Activated T-helper 2 cell treated with anti-CD3 and anti-CD28 coated beads, Interferon-gamma antibody, Interleukin-2, Interleukin-4, amounts not matched to agents 10 μg/mL and 5 μg/mL and 100 μg/mL, durations not matched to agents 14 hours and 24 hours and 36 hours (primary cell): ENCODE results near the gene KCNMB1. TPM values are rescaled to one million over a fixed set of nuclear protein-coding genes. Genes with fewer than 3 reads are reported as not detected.

Experiments
- DNase-seq: peaks from one replicate; pipeline ENCODE4 v3.0.0; 2021; ENCODE audit warnings: low spot score
- H3K27ac Mint-ChIP-seq: one replicate; pipeline ENCODE4 v1.8.0; 2021; ENCODE audit warnings: mixed read lengths
- H3K27me3 Mint-ChIP-seq: one replicate; pipeline ENCODE4 v1.8.0; 2021; ENCODE audit warnings: low read depth, mixed read lengths
- H3K36me3 Mint-ChIP-seq: one replicate; pipeline ENCODE4 v1.8.0; 2021; ENCODE audit warnings: low read depth, mixed read lengths
- H3K4me1 Mint-ChIP-seq: one replicate; pipeline ENCODE4 v1.8.0; 2021; ENCODE audit warnings: low read depth, mixed read lengths
- H3K4me3 Mint-ChIP-seq: one replicate; pipeline ENCODE4 v1.8.0; 2021; ENCODE audit warnings: low read depth, mild to moderate bottlenecking, moderate library complexity, mixed read lengths
- H3K9me3 Mint-ChIP-seq: one replicate; pipeline ENCODE4 v1.8.0; 2021; ENCODE audit warnings: mixed read lengths
- intact Hi-C: fragments of 100-400 bp; cut with micrococcal nuclease; formaldehyde crosslinking; loops from one replicate; pipeline ENCODE4 v1.15.1; 2023
- total RNA-seq: library from RNA; stranded (reverse); gene quantifications from 2 replicates; pipeline ENCODE4 v1.2.3, GENCODE V29; 2022

The KCNMB1 gene
- total RNA-seq, 1 donor from 2014 or later = not detected

- H3K9me3 Mint-ChIP-seq = no peaks in the 10 kb centered on the region
- DNase-seq = no peak
- intact Hi-C loops = no loop called here
- no peak overlapping the region for H3K4me3 Mint-ChIP-seq
- no peaks in the 10 kb centered on the region for H3K36me3 Mint-ChIP-seq
- H3K4me1 Mint-ChIP-seq = no peaks in the 10 kb centered on the region
- no peak overlapping the region for H3K27ac Mint-ChIP-seq
- peaks cover 4% of the 10 kb centered on the region for H3K27me3 Mint-ChIP-seq
Measured at GRCh38 chr5:170363671-170364070, 25.5 kb downstream of the KCNMB1 start.

- no peaks in the 10 kb centered on the region for H3K36me3 Mint-ChIP-seq
- intact Hi-C loops = no loop called here
- H3K27ac Mint-ChIP-seq = no peak overlapping the region
- H3K4me1 Mint-ChIP-seq = no peaks in the 10 kb centered on the region
- H3K4me3 Mint-ChIP-seq = no peak overlapping the region
- no peaks in the 10 kb centered on the region for H3K9me3 Mint-ChIP-seq
- H3K27me3 Mint-ChIP-seq = peaks cover 2% of the 10 kb centered on the region
- DNase-seq = no peak
Measured at GRCh38 chr5:170362656-170363055, 26.5 kb downstream of the KCNMB1 start.

- H3K4me1 Mint-ChIP-seq = no peaks in the 10 kb centered on the region
- DNase-seq = no peak
- no peak overlapping the region for H3K4me3 Mint-ChIP-seq
- H3K27ac Mint-ChIP-seq = no peak overlapping the region
- intact Hi-C loops = no loop called here
- peaks cover 2% of the 10 kb centered on the region for H3K27me3 Mint-ChIP-seq
- H3K9me3 Mint-ChIP-seq = no peaks in the 10 kb centered on the region
- no peaks in the 10 kb centered on the region for H3K36me3 Mint-ChIP-seq
Measured at GRCh38 chr5:170362102-170362501, 27.1 kb downstream of the KCNMB1 start.

GRCh38 chr5:170361616-170362015 is 27.6 kb downstream of the KCNMB1 start:
- Mint-ChIP-seq H3K36me3 (no peaks in the 10 kb centered on the region), H3K4me1 (no peaks in the 10 kb centered on the region), H3K4me3 (no peak overlapping the region), H3K27me3 (peaks cover 2% of the 10 kb centered on the region), H3K9me3 (no peaks in the 10 kb centered on the region), H3K27ac (no peak overlapping the region)
- DNase-seq = no peak
- intact Hi-C loops = no loop called here

- no peak for DNase-seq
- Mint-ChIP-seq H3K36me3 (no peaks in the 10 kb centered on the region), H3K4me3 (no peak overlapping the region), H3K27me3 (peaks cover 2% of the 10 kb centered on the region), H3K9me3 (no peaks in the 10 kb centered on the region), H3K27ac (no peak overlapping the region), H3K4me1 (no peaks in the 10 kb centered on the region)
- intact Hi-C loops = no loop called here
Measured at GRCh38 chr5:170361116-170361515, 28.1 kb downstream of the KCNMB1 start.

- Mint-ChIP-seq H3K27ac (no peak overlapping the region), H3K36me3 (no peaks in the 10 kb centered on the region), H3K27me3 (peaks cover 2% of the 10 kb centered on the region), H3K4me1 (no peaks in the 10 kb centered on the region), H3K4me3 (no peak overlapping the region), H3K9me3 (no peaks in the 10 kb centered on the region)
- intact Hi-C loops = no loop called here
- DNase-seq = no peak
Measured at GRCh38 chr5:170360709-170361108, 28.5 kb downstream of the KCNMB1 start.

- no peak overlapping the region for H3K4me3 Mint-ChIP-seq
- no peaks in the 10 kb centered on the region for H3K9me3 Mint-ChIP-seq
- peaks cover 3% of the 10 kb centered on the region for H3K4me1 Mint-ChIP-seq
- no peak for DNase-seq
- H3K36me3 Mint-ChIP-seq = no peaks in the 10 kb centered on the region
- peaks cover 19% of the 10 kb centered on the region for H3K27me3 Mint-ChIP-seq
- no peak overlapping the region for H3K27ac Mint-ChIP-seq
- intact Hi-C loops = no loop called here
Measured at GRCh38 chr5:170357955-170358444, 31.2 kb downstream of the KCNMB1 start.

GRCh38 chr5:170355601-170356098 is 33.5 kb downstream of the KCNMB1 start:
- no peak for DNase-seq
- Mint-ChIP-seq H3K9me3 (no peaks in the 10 kb centered on the region), H3K27ac (no peak overlapping the region), H3K4me3 (no peak overlapping the region), H3K4me1 (peaks cover 4% of the 10 kb centered on the region), H3K27me3 (peaks cover 35% of the 10 kb centered on the region), H3K36me3 (no peaks in the 10 kb centered on the region)
- intact Hi-C loops = no loop called here

- H3K9me3 Mint-ChIP-seq = no peaks in the 10 kb centered on the region
- H3K27me3 Mint-ChIP-seq = peaks cover 36% of the 10 kb centered on the region
- H3K4me1 Mint-ChIP-seq = peaks cover 4% of the 10 kb centered on the region
- intact Hi-C loops = no loop called here
- no peak overlapping the region for H3K27ac Mint-ChIP-seq
- H3K4me3 Mint-ChIP-seq = no peak overlapping the region
- DNase-seq = no peak
- H3K36me3 Mint-ChIP-seq = no peaks in the 10 kb centered on the region
Measured at GRCh38 chr5:170353961-170354360, 35.2 kb downstream of the KCNMB1 start.

GRCh38 chr5:170353011-170353761 is 36.0 kb downstream of the KCNMB1 start:
- Mint-ChIP-seq H3K9me3 (no peaks in the 10 kb centered on the region), H3K27me3 (peaks cover 44% of the 10 kb centered on the region), H3K4me3 (no peak overlapping the region)

GRCh38 chr5:170348137-170348633 is 41.0 kb downstream of the KCNMB1 start:
- H3K9me3 Mint-ChIP-seq = no peaks in the 10 kb centered on the region
- no peak for DNase-seq
- H3K27ac Mint-ChIP-seq = no peak overlapping the region
- peaks cover 48% of the 10 kb centered on the region for H3K27me3 Mint-ChIP-seq
- no peak overlapping the region for H3K4me3 Mint-ChIP-seq
- intact Hi-C loops = no loop called here
- peaks cover 5% of the 10 kb centered on the region for H3K4me1 Mint-ChIP-seq
- no peaks in the 10 kb centered on the region for H3K36me3 Mint-ChIP-seq

More at GRCh38 chr5:170353011-170353761, 36.0 kb downstream of the KCNMB1 start:
- intact Hi-C loops = no loop called here
- Mint-ChIP-seq H3K27ac (no peak overlapping the region), H3K36me3 (no peaks in the 10 kb centered on the region), H3K4me1 (peaks cover 4% of the 10 kb centered on the region)
- DNase-seq = no peak

GRCh38 chr5:170347022-170347567 is 42.1 kb downstream of the KCNMB1 start:
- peaks cover 2% of the 10 kb centered on the region for H3K4me1 Mint-ChIP-seq
- H3K9me3 Mint-ChIP-seq = no peaks in the 10 kb centered on the region
- H3K36me3 Mint-ChIP-seq = no peaks in the 10 kb centered on the region
- peaks cover 42% of the 10 kb centered on the region for H3K27me3 Mint-ChIP-seq
- intact Hi-C loops = no loop called here
- no peak overlapping the region for H3K4me3 Mint-ChIP-seq
- H3K27ac Mint-ChIP-seq = no peak overlapping the region
- DNase-seq = no peak

GRCh38 chr5:170345971-170346370 is 43.2 kb downstream of the KCNMB1 start:
- Mint-ChIP-seq H3K4me3 (no peak overlapping the region), H3K27ac (no peak overlapping the region)
- intact Hi-C loops = no loop called here

More at GRCh38 chr5:170345971-170346370, 43.2 kb downstream of the KCNMB1 start:
- no peaks in the 10 kb centered on the region for H3K36me3 Mint-ChIP-seq
- H3K27me3 Mint-ChIP-seq = peaks cover 38% of the 10 kb centered on the region
- H3K9me3 Mint-ChIP-seq = no peaks in the 10 kb centered on the region
- H3K4me1 Mint-ChIP-seq = peaks cover 2% of the 10 kb centered on the region
- no peak for DNase-seq
